ENCODE data around the gene CLEC4M.

DNA sequence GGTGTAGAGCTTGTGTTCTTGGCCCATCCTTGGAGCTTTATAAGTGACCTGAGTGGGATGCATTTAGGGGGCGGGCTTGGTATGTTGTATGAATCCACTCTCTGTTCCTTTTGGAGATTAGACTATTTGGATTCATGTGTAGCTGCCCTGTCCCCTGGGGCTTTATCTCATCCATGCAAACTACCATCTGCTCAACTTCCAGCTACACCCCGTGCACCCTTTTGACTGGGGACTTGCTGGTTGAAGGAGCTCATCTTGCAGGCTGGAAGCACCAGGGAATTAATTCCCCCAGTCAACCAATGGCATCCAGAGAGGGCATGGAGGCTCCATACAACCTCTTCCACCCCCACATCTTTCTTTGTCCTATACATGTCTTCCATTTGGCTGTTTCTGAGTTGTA is 6.1 kb downstream of the CLEC4M start:
- TF ChIP-seq, protein P1, sequence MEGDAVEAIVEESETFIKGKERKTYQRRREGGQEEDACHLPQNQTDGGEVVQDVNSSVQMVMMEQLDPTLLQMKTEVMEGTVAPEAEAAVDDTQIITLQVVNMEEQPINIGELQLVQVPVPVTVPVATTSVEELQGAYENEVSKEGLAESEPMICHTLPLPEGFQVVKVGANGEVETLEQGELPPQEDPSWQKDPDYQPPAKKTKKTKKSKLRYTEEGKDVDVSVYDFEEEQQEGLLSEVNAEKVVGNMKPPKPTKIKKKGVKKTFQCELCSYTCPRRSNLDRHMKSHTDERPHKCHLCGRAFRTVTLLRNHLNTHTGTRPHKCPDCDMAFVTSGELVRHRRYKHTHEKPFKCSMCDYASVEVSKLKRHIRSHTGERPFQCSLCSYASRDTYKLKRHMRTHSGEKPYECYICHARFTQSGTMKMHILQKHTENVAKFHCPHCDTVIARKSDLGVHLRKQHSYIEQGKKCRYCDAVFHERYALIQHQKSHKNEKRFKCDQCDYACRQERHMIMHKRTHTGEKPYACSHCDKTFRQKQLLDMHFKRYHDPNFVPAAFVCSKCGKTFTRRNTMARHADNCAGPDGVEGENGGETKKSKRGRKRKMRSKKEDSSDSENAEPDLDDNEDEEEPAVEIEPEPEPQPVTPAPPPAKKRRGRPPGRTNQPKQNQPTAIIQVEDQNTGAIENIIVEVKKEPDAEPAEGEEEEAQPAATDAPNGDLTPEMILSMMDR (IDR thresholded peaks at IDR 0.05): no peak
- TF ChIP-seq EZH2 (IDR thresholded peaks at IDR 0.05): no peak

Data from neural progenitor cell (in vitro differentiated cells).